ENCODE data around the gene FGF14.
A peak's percentile ranks its signal among the peaks of the same experiment; 100 is the strongest.

DNA sequence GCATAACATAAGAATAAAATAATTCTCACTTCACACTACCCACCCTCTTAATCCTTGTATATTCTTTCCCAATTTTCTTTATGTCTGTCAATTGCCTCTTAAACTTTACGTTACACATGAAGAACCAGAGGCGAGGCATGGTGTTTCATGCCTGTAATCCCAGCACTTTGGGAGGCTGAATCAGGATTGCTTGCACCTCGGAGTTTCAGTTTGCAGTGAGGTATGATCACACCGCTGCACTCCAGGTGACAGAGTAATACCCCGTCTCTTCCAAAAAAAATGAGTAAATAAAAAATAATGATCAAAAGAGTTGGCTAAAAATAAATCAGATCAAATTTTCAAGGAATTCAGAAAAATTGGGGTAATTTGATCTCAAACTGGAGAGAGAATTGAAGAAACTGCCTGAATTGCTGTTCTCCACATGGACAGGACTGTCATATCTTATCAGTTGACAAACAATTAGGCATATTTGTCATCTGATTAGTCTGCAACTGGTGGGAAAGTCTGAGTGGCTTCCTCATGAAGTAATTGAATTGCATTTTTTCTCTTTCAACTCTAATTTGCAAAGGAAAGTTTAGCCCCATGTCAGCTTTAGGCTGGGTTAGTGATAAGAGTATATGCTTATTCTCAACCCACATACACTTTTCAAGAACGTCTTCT lies 646.5 kb downstream of the FGF14 start:
- TF ChIP-seq POLR2AphosphoS5 (IDR thresholded peaks at IDR 0.05; ENCODE audit: low read depth, low read length), result no peak
- TF ChIP-seq TAF1 (IDR thresholded peaks at IDR 0.05; ENCODE audit: borderline replicate concordance, low read depth, low read length), result no peak
- TF ChIP-seq, protein P1, sequence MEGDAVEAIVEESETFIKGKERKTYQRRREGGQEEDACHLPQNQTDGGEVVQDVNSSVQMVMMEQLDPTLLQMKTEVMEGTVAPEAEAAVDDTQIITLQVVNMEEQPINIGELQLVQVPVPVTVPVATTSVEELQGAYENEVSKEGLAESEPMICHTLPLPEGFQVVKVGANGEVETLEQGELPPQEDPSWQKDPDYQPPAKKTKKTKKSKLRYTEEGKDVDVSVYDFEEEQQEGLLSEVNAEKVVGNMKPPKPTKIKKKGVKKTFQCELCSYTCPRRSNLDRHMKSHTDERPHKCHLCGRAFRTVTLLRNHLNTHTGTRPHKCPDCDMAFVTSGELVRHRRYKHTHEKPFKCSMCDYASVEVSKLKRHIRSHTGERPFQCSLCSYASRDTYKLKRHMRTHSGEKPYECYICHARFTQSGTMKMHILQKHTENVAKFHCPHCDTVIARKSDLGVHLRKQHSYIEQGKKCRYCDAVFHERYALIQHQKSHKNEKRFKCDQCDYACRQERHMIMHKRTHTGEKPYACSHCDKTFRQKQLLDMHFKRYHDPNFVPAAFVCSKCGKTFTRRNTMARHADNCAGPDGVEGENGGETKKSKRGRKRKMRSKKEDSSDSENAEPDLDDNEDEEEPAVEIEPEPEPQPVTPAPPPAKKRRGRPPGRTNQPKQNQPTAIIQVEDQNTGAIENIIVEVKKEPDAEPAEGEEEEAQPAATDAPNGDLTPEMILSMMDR (IDR thresholded peaks at IDR 0.05), result no peak
- TF ChIP-seq, protein P2, sequence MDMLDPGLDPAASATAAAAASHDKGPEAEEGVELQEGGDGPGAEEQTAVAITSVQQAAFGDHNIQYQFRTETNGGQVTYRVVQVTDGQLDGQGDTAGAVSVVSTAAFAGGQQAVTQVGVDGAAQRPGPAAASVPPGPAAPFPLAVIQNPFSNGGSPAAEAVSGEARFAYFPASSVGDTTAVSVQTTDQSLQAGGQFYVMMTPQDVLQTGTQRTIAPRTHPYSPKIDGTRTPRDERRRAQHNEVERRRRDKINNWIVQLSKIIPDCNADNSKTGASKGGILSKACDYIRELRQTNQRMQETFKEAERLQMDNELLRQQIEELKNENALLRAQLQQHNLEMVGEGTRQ (IDR thresholded peaks at IDR 0.05; ENCODE audit: borderline replicate concordance, low read depth, low read length), result no peak
- no peak for TF ChIP-seq TEAD4 (IDR thresholded peaks at IDR 0.05; ENCODE audit: borderline replicate concordance, insufficient read depth)
- TF ChIP-seq NRF1 (IDR thresholded peaks at IDR 0.05; ENCODE audit: low read depth, low read length), result no peak
- peak; percentile 56; the same call in 1 of the 2 replicates for TF ChIP-seq MXI1 (IDR thresholded peaks at IDR 0.05; ENCODE audit: low read depth, low read length)
- no peak for TF ChIP-seq EZH2phosphoT487 (IDR thresholded peaks at IDR 0.05; ENCODE audit: borderline replicate concordance, low read depth)
- TF ChIP-seq SMC3 (IDR thresholded peaks at IDR 0.05; ENCODE audit: low read depth, low read length), result no peak
- no peak for TF ChIP-seq RFX5 (IDR thresholded peaks at IDR 0.05; ENCODE audit: low read length)
- TF ChIP-seq GABPA (IDR thresholded peaks at IDR 0.05; ENCODE audit: low read depth), result no peak
- TF ChIP-seq NFIC (IDR thresholded peaks at IDR 0.05; ENCODE audit: borderline replicate concordance), result no peak
- TF ChIP-seq, protein P3, sequence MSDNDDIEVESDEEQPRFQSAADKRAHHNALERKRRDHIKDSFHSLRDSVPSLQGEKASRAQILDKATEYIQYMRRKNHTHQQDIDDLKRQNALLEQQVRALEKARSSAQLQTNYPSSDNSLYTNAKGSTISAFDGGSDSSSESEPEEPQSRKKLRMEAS (IDR thresholded peaks at IDR 0.05; ENCODE audit: low read depth), result no peak

Data from SK-N-SH (cell line).